ENCODE data around the gene FOLR1. TPM values are rescaled to one million over a fixed set of nuclear protein-coding genes. Genes with fewer than 3 reads are reported as not detected.

The FOLR1 gene
- total RNA-seq, 1 experiment from 2014 or later, result 4.8 TPM

GRCh38 chr11:72228229-72228843 lies 36.4 kb downstream of the FOLR1 start:
- ATAC-seq (no peak), DNase-seq (ENCODE audit: low read depth, low spot score) (no peak)
- RAD21 ChIA-PET (ENCODE audit: low non-redundant PET in 1 of 2, low total read pairs in 2 of 2, uncharacterized antibody in 2 of 2, unreplicated experiment in 2 of 2), result no interaction called here
- H3K27ac ChIP-seq (ENCODE audit: low read depth, low read length), result no peak overlapping the region
- no peaks in the 10 kb centered on the region for H3K27me3 ChIP-seq (ENCODE audit: insufficient read depth, low read length)
- H3K79me2 ChIP-seq (ENCODE audit: insufficient read depth, low read length), result peaks cover 10% of the 10 kb centered on the region; the same call in 1 of the 2 replicates
- no peaks in the 10 kb centered on the region for H3K9me3 ChIP-seq (ENCODE audit: control insufficient read depth in 1 of 2, insufficient read depth in 1 of 2, low read depth in 1 of 2, low read length in 2 of 2)
- no peak overlapping the region for H3K4me3 ChIP-seq (replicated peaks in 1 of 2; ENCODE audit: low read depth in 1 of 2, low read length in 2 of 2)
- H2AFZ ChIP-seq (ENCODE audit: low read depth, low read length, poor library complexity, severe bottlenecking), result no peak overlapping the region
- TF ChIP-seq EZH2phosphoT487 (IDR thresholded peaks at IDR 0.05; ENCODE audit: borderline replicate concordance), result no peak
- no peak for TF ChIP-seq SIN3A (IDR thresholded peaks at IDR 0.05; ENCODE audit: low read depth)
- TF ChIP-seq ZNF274 (IDR thresholded peaks at IDR 0.05; ENCODE audit: low read depth, low read length), result no peak
- TF ChIP-seq ELF1 (IDR thresholded peaks at IDR 0.05; ENCODE audit: borderline replicate concordance, low read depth), result no peak
- no peak for TF ChIP-seq EGR1 (IDR thresholded peaks at IDR 0.05; ENCODE audit: low read depth)
- TF ChIP-seq TCF7L2 (IDR thresholded peaks at IDR 0.05; ENCODE audit: borderline replicate concordance, extremely low read depth, insufficient read depth, insufficient read length), result no peak
- no peak for TF ChIP-seq CEBPB (IDR thresholded peaks at IDR 0.05; ENCODE audit: low read depth)
- no peak for TF ChIP-seq POLR2A (IDR thresholded peaks at IDR 0.05; ENCODE audit: borderline replicate concordance, extremely low read depth, insufficient read depth, insufficient read length)
- TF ChIP-seq JUND (IDR thresholded peaks at IDR 0.05), result no peak
- no peak for TF ChIP-seq CBX3 (IDR thresholded peaks at IDR 0.05; ENCODE audit: low read depth)
- TF ChIP-seq EZH2 (IDR thresholded peaks at IDR 0.05), result no peak
- no peak for TF ChIP-seq RAD21 (IDR thresholded peaks at IDR 0.05; ENCODE audit: low read depth)
- TF ChIP-seq FOSL1 (IDR thresholded peaks at IDR 0.05; ENCODE audit: low read depth), result no peak
- no peak for TF ChIP-seq CTCF (IDR thresholded peaks at IDR 0.05 in 2 of 3, conservative IDR thresholded peaks at IDR 0.05 in 1 of 3; ENCODE audit: borderline replicate concordance in 1 of 3, insufficient read depth in 1 of 3, low read depth in 2 of 3, low read length in 2 of 3)
- TF ChIP-seq REST (IDR thresholded peaks at IDR 0.05; ENCODE audit: low read depth), result no peak
- TF ChIP-seq SRF (IDR thresholded peaks at IDR 0.05; ENCODE audit: low read depth), result no peak
- TF ChIP-seq YY1 (IDR thresholded peaks at IDR 0.05; ENCODE audit: extremely low read depth, insufficient replicate concordance, low read depth, low read length), result no peak
- no peak for TF ChIP-seq ATF3 (IDR thresholded peaks at IDR 0.05)
- H3K4me2 ChIP-seq (ENCODE audit: low read length), result no peak overlapping the region
- H3K36me3 ChIP-seq (ENCODE audit: control insufficient read depth in 1 of 2, insufficient read depth in 2 of 2, low read length in 2 of 2), result peaks cover 9 to 20% of the 10 kb centered on the region in 2 experiments; a peak in 3 of 4 replicates
- CTCF ChIA-PET, result interaction anchor here (1.0 kb wide), 1 partner anchor 10 kb away, joined by 5 read pairs; no protein-coding TSS in a partner anchor
- peaks cover 9 to 22% of the 10 kb centered on the region in 2 experiments; a peak in 3 of 4 replicates for H3K4me1 ChIP-seq (ENCODE audit: control insufficient read depth in 1 of 2, insufficient read depth in 2 of 2, low read length in 2 of 2)
- H4K20me1 ChIP-seq (ENCODE audit: insufficient read depth), result no peaks in the 10 kb centered on the region
- intact Hi-C loops (cut with micrococcal nuclease), result loop anchor here (10.0 kb wide), 1 partner anchor 206 kb away; the partner anchor contains the start of gene CLPB
- no TSS peak for BruUV-seq (replicated peaks)
- no peak overlapping the region for H3K9ac ChIP-seq (ENCODE audit: low read length)
- no peaks in the 10 kb centered on the region for H3K9me2 ChIP-seq (ENCODE audit: insufficient read depth)
- POLR2A ChIA-PET, result no interaction called here

Measured in HCT116 (cell line).